DMS53 (cell line): ENCODE results near the gene CATSPER2.
"Not testable (repeated sequence)": the region's sequence is repeated elsewhere in the genome, so short reads cannot be mapped to it uniquely, and the experiment has no call there.

ENCODE experiments used
- DNase-seq: peaks from one replicate; lab custom pipeline; 2025; lab: John Stamatoyannopoulos, UW

CATSPER2 gene

GRCh38 chr15:43648649-43649429 is at the start of gene CATSPER2:
Gene CATSPER2 (minus strand): TSS chr15:43648844. CDS start chr15:43648061, 783 bp downstream.
- no peak for DNase-seq

- DNase-seq = not testable (repeated sequence)
These were observed 44.7 kb upstream of the CATSPER2 start, which contains the start of gene CKMT1A for GRCh38 chr15:43693148-43694022. Gene CKMT1A (plus strand): TSS chr15:43693859. CDS start chr15:43694051, 192 bp downstream.

- not testable (repeated sequence) for DNase-seq
These were observed 44.0 kb upstream of the CATSPER2 start for GRCh38 chr15:43692679-43693078.

GRCh38 chr15:43689604-43690301 is 41.1 kb upstream of the CATSPER2 start:
- not testable (repeated sequence) for DNase-seq

- DNase-seq = not testable (repeated sequence)
These were observed 25.5 kb upstream of the CATSPER2 start for GRCh38 chr15:43674175-43674574.

GRCh38 chr15:43666177-43666576 is 17.5 kb upstream of the CATSPER2 start:
- not testable (repeated sequence) for DNase-seq

GRCh38 chr15:43663333-43663732 is 14.7 kb upstream of the CATSPER2 start:
- DNase-seq = not testable (repeated sequence)

GRCh38 chr15:43662293-43662692 is 13.6 kb upstream of the CATSPER2 start:
- not testable (repeated sequence) for DNase-seq

- DNase-seq = not testable (repeated sequence)
These were observed 11.1 kb upstream of the CATSPER2 start for GRCh38 chr15:43659727-43660126.

- not testable (repeated sequence) for DNase-seq
These were observed 834 bp upstream of the CATSPER2 start for GRCh38 chr15:43649430-43649926.

GRCh38 chr15:43638464-43639204 is 10.0 kb downstream of the CATSPER2 start:
- not testable (repeated sequence) for DNase-seq

- not testable (repeated sequence) for DNase-seq
These were observed 21.7 kb downstream of the CATSPER2 start for GRCh38 chr15:43626937-43627336.

GRCh38 chr15:43625106-43625505 is 23.5 kb downstream of the CATSPER2 start:
- DNase-seq = no peak

- DNase-seq = not testable (repeated sequence)
These were observed 26.4 kb downstream of the CATSPER2 start for GRCh38 chr15:43622068-43622799.

GRCh38 chr15:43618700-43619099 is 29.9 kb downstream of the CATSPER2 start, which contains the start of gene STRC:
Gene STRC (minus strand): TSS chr15:43618800. CDS start chr15:43618722, 78 bp downstream.
- DNase-seq = not testable (repeated sequence)

GRCh38 chr15:43617750-43618149 is 30.9 kb downstream of the CATSPER2 start:
- not testable (repeated sequence) for DNase-seq

- DNase-seq = peak; percentile 58
These were observed 46.4 kb downstream of the CATSPER2 start for GRCh38 chr15:43602233-43602632.

- not testable (repeated sequence) for DNase-seq
These were observed 48.4 kb downstream of the CATSPER2 start for GRCh38 chr15:43600200-43600599.

GRCh38 chr15:43599131-43599530 is 49.5 kb downstream of the CATSPER2 start:
- not testable (repeated sequence) for DNase-seq
